Eye (tissue), 1 donor: ENCODE data around the gene TARS1.
"Not testable (repeated sequence)": the region's sequence is repeated elsewhere in the genome, so short reads cannot be mapped to it uniquely, and the experiment has no call there.

ENCODE experiments used
- DNase-seq: peaks from one replicate; pipeline ENCODE4 v3.0.0-alpha.2; 2015

Gene TARS1

GRCh38 chr5:33490071-33490665 lies 49.4 kb downstream of the TARS1 start:
- no peak for DNase-seq

- DNase-seq: no peak
Observed at GRCh38 chr5:33491941-33492340, 51.2 kb downstream of the TARS1 start.

GRCh38 chr5:33494466-33494865 lies 53.7 kb downstream of the TARS1 start:
- DNase-seq: no peak

- DNase-seq: no peak
Observed at GRCh38 chr5:33501260-33501659, 60.5 kb downstream of the TARS1 start.

- DNase-seq: no peak
Observed at GRCh38 chr5:33501899-33502298, 61.1 kb downstream of the TARS1 start.

- no peak for DNase-seq
Observed at GRCh38 chr5:33504570-33504969, 63.8 kb downstream of the TARS1 start.

- no peak for DNase-seq
Observed at GRCh38 chr5:33507426-33507825, 66.7 kb downstream of the TARS1 start.

- no peak for DNase-seq
Observed at GRCh38 chr5:33509036-33509435, 68.3 kb downstream of the TARS1 start.

GRCh38 chr5:33513462-33514185 lies 72.9 kb downstream of the TARS1 start:
- no peak for DNase-seq

- DNase-seq: not testable (repeated sequence)
Observed at GRCh38 chr5:33515366-33515765, 74.6 kb downstream of the TARS1 start.

- DNase-seq: no peak
Observed at GRCh38 chr5:33516421-33516820, 75.7 kb downstream of the TARS1 start.
